ENCODE results near the gene PIGS.

Gene PIGS

DNA sequence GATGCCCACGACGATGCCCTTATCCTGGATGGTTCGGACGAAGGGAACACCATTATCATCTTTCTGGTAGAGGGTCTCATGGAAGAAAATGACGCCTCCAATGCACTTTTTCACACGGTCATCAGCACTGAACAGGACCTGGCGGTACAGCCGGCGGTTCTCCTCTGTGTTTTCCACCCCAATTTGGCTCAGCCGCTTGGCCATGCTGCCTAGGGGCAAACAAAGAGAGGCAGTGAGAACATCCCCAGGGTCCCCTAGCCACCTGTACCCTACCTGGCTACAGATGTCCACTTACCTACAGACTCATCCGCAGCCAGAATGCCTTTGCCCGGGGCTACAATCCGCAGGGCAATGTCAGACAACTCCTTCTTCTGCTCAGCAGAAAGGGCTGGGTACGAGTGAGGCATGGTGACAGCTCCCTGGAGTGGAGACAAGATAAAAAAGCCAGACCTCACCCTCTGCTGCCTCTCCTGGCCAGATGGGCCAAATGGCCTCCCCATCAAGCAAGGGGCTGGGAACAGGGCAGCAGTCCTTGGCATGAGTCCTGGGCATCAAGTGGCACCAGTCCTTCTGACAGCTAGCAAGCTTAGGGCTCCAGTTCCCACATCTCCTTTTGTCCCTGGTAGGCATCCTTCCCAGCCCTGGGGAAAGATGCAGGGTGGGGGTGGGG lies 3.9 kb upstream of the PIGS start:
- Histone ChIP-seq H3K14ac (ENCODE audit: low read length) (no peak overlapping the region), H4K91ac (ENCODE audit: low read depth, low read length, poor library complexity) (no peak overlapping the region), H2BK12ac (ENCODE audit: low read length) (peak overlapping the region; percentile 36), H3K4me3 (ENCODE audit: low read length in 2 of 2) (no peak overlapping the region), H2BK15ac (ENCODE audit: low read length) (peak overlapping the region; percentile 71), H3K27me3 (ENCODE audit: control insufficient read depth in 3 of 3, insufficient read depth in 3 of 3, low read depth in 1 of 3, low read length in 3 of 3) (peaks cover 0 to 9% (median 0%) of the 10 kb centered on the region in 3 experiments), H3K4me2 (ENCODE audit: insufficient read depth, low read length, poor library complexity, severe bottlenecking) (no peak overlapping the region), H3K4ac (ENCODE audit: low read length) (no peak overlapping the region), H2AFZ (ENCODE audit: low read length) (no peak overlapping the region), H3K18ac (ENCODE audit: low read length) (no peak overlapping the region), H3K23ac (ENCODE audit: low read depth, low read length, poor library complexity) (peak overlapping the region; percentile 36), H4K8ac (ENCODE audit: low read depth, low read length) (no peak overlapping the region), H3K79me1 (ENCODE audit: low read depth, low read length) (peaks cover 2% of the 10 kb centered on the region), H2AK5ac (ENCODE audit: low read depth, low read length) (peak overlapping the region; percentile 83), H3K36me3 (replicated peaks in 1 of 2; ENCODE audit: control insufficient read depth in 2 of 2, insufficient read depth in 2 of 2, low read length in 2 of 2) (peaks cover 29 to 47% of the 10 kb centered on the region in 2 donors), H2BK120ac (ENCODE audit: low read depth, low read length) (no peak overlapping the region), H3K9ac (ENCODE audit: low read depth, low read length, poor library complexity) (no peak overlapping the region), H3K4me1 (ENCODE audit: control insufficient read depth in 2 of 2, insufficient read depth in 1 of 2, low read depth in 1 of 2, low read length in 2 of 2) (peaks cover 2 to 7% of the 10 kb centered on the region in 2 donors), H3K9me3 (replicated peaks in 1 of 2; ENCODE audit: control insufficient read depth in 2 of 2, insufficient read depth in 1 of 2, low read depth in 1 of 2, low read length in 2 of 2) (no peaks in the 10 kb centered on the region), H2BK5ac (ENCODE audit: low read length) (no peak overlapping the region), H3K27ac (replicated peaks; ENCODE audit: low read length) (no peak overlapping the region)
- DNase-seq (ENCODE audit: low spot score): no peak
- WGBS, 2 donors (ENCODE audit: extremely low coverage in 2 of 2, insufficient read length in 2 of 2, insufficient replicate concordance in 1 of 2): no CpG with 5 or more reads among the region's 14 CpGs

DNA sequence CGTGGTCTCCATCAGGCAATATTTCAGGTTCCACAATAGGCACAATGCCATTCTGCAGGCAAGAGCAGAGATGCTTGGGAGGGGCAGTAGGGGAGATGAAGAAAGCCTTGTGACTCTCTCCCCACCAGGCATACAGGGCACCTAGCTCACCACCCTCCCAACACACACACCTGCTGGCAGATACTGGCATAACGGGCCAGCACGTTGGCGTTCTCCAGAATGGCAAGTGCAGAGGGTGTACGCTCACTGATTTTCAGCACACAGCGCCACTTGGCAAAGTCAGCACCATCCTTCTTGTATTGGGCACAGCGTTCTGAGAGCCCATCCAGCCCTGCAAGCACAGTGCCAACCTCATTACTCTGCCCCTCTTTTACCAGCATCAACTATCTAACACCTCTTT lies 3.2 kb upstream of the PIGS start:
- Histone ChIP-seq H2BK12ac (ENCODE audit: low read length) (no peak overlapping the region), H3K79me1 (ENCODE audit: low read depth, low read length) (peaks cover 2% of the 10 kb centered on the region), H3K36me3 (replicated peaks in 1 of 2; ENCODE audit: control insufficient read depth in 2 of 2, insufficient read depth in 2 of 2, low read length in 2 of 2) (peaks cover 24 to 40% of the 10 kb centered on the region in 2 donors), H3K23ac (ENCODE audit: low read depth, low read length, poor library complexity) (no peak overlapping the region), H3K14ac (ENCODE audit: low read length) (no peak overlapping the region), H3K9ac (ENCODE audit: low read depth, low read length, poor library complexity) (no peak overlapping the region), H3K9me3 (replicated peaks in 1 of 2; ENCODE audit: control insufficient read depth in 2 of 2, insufficient read depth in 1 of 2, low read depth in 1 of 2, low read length in 2 of 2) (no peaks in the 10 kb centered on the region), H2BK5ac (ENCODE audit: low read length) (no peak overlapping the region), H2BK120ac (ENCODE audit: low read depth, low read length) (no peak overlapping the region), H2AFZ (ENCODE audit: low read length) (no peak overlapping the region), H3K4me1 (ENCODE audit: control insufficient read depth in 2 of 2, insufficient read depth in 1 of 2, low read depth in 1 of 2, low read length in 2 of 2) (peaks cover 2 to 7% of the 10 kb centered on the region in 2 donors), H3K27ac (replicated peaks; ENCODE audit: low read length) (no peak overlapping the region), H3K4me2 (ENCODE audit: insufficient read depth, low read length, poor library complexity, severe bottlenecking) (no peak overlapping the region), H2BK15ac (ENCODE audit: low read length) (no peak overlapping the region), H3K4ac (ENCODE audit: low read length) (no peak overlapping the region), H2AK5ac (ENCODE audit: low read depth, low read length) (no peak overlapping the region), H3K27me3 (ENCODE audit: control insufficient read depth in 3 of 3, insufficient read depth in 3 of 3, low read depth in 1 of 3, low read length in 3 of 3) (peaks cover 0 to 9% (median 0%) of the 10 kb centered on the region in 3 experiments), H4K8ac (ENCODE audit: low read depth, low read length) (no peak overlapping the region), H3K18ac (ENCODE audit: low read length) (no peak overlapping the region), H4K91ac (ENCODE audit: low read depth, low read length, poor library complexity) (no peak overlapping the region), H3K4me3 (ENCODE audit: low read length in 2 of 2) (no peak overlapping the region)
- DNase-seq (ENCODE audit: low spot score): no peak
- WGBS, 2 donors (ENCODE audit: extremely low coverage in 2 of 2, insufficient read length in 2 of 2, insufficient replicate concordance in 1 of 2): no CpG with 5 or more reads among the region's 7 CpGs

DNA sequence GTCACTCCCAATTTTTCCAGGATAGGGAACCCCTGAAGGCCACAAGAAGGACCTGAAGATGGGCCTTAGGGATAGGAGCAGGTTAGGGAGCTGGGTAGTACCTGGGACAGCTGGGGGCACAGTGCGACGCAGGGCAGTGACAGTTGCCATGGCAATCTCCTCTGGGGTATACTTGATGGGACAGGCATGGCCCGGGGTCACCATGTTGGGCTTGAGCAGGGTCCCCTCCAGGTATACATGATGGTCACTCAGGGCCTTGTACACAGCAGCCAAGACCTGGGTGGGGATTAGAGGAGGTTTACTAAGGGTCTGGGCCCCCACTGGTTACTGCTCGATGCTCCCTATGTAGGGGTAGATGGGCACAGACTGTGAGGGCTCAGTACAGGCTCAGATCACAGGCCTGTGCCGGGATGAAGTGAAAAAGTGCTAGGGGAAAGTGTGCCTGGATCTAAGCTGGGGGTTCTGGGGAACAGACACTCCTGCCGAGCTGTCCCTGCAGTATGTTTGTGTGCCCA lies 2.7 kb upstream of the PIGS start:
- Histone ChIP-seq H2BK120ac (ENCODE audit: low read depth, low read length) (no peak overlapping the region), H3K9ac (ENCODE audit: low read depth, low read length, poor library complexity) (no peak overlapping the region), H3K4me3 (ENCODE audit: low read length in 2 of 2) (no peak overlapping the region), H3K27ac (replicated peaks; ENCODE audit: low read length) (no peak overlapping the region), H3K4me2 (ENCODE audit: insufficient read depth, low read length, poor library complexity, severe bottlenecking) (no peak overlapping the region), H3K23ac (ENCODE audit: low read depth, low read length, poor library complexity) (no peak overlapping the region), H3K18ac (ENCODE audit: low read length) (no peak overlapping the region), H3K4me1 (ENCODE audit: control insufficient read depth in 2 of 2, insufficient read depth in 1 of 2, low read depth in 1 of 2, low read length in 2 of 2) (peaks cover 2 to 7% of the 10 kb centered on the region in 2 donors), H3K27me3 (ENCODE audit: control insufficient read depth in 3 of 3, insufficient read depth in 3 of 3, low read depth in 1 of 3, low read length in 3 of 3) (peaks cover 0 to 9% (median 0%) of the 10 kb centered on the region in 3 experiments), H2AK5ac (ENCODE audit: low read depth, low read length) (no peak overlapping the region), H2BK12ac (ENCODE audit: low read length) (no peak overlapping the region), H2BK5ac (ENCODE audit: low read length) (no peak overlapping the region), H3K79me1 (ENCODE audit: low read depth, low read length) (peaks cover 2% of the 10 kb centered on the region), H4K91ac (ENCODE audit: low read depth, low read length, poor library complexity) (no peak overlapping the region), H2AFZ (ENCODE audit: low read length) (no peak overlapping the region), H3K14ac (ENCODE audit: low read length) (no peak overlapping the region), H3K36me3 (replicated peaks in 1 of 2; ENCODE audit: control insufficient read depth in 2 of 2, insufficient read depth in 2 of 2, low read length in 2 of 2) (peaks cover 19 to 35% of the 10 kb centered on the region in 2 donors), H3K9me3 (replicated peaks in 1 of 2; ENCODE audit: control insufficient read depth in 2 of 2, insufficient read depth in 1 of 2, low read depth in 1 of 2, low read length in 2 of 2) (no peaks in the 10 kb centered on the region), H3K4ac (ENCODE audit: low read length) (no peak overlapping the region), H2BK15ac (ENCODE audit: low read length) (no peak overlapping the region), H4K8ac (ENCODE audit: low read depth, low read length) (no peak overlapping the region)
- no peak for DNase-seq (ENCODE audit: low spot score)
- no CpG with 5 or more reads among the region's 6 CpGs for WGBS, 2 donors (ENCODE audit: extremely low coverage in 2 of 2, insufficient read length in 2 of 2, insufficient replicate concordance in 1 of 2)

DNA sequence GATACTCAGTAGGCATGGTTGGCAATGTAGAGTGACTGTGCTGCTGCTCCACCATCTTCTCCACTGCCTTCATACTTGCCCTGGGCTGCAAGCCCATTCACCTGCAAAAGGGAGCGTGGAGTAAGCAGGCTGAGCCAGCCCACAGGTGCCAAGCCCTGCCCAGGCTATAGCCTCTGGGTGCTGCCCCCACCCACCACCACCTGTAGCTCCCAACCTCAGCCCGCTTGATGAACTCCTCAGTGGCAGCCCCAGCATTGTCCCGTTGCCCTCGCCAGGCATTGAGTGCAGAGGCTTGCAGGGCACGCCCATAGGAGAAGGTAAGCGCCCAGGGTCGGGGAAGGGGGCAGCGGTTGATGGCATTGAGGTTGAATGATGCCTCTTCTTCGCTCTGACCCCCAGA lies 2.2 kb upstream of the PIGS start:
- no peak overlapping the region for H3K23ac ChIP-seq (ENCODE audit: low read depth, low read length, poor library complexity)
- no peak overlapping the region for H3K14ac ChIP-seq (ENCODE audit: low read length)
- no peak overlapping the region for H3K27ac ChIP-seq (replicated peaks; ENCODE audit: low read length)
- no peak overlapping the region for H3K18ac ChIP-seq (ENCODE audit: low read length)
- peaks cover 2 to 7% of the 10 kb centered on the region in 2 donors for H3K4me1 ChIP-seq (ENCODE audit: control insufficient read depth in 2 of 2, insufficient read depth in 1 of 2, low read depth in 1 of 2, low read length in 2 of 2)
- no peak overlapping the region for H3K4me2 ChIP-seq (ENCODE audit: insufficient read depth, low read length, poor library complexity, severe bottlenecking)
- H3K9ac ChIP-seq (ENCODE audit: low read depth, low read length, poor library complexity): no peak overlapping the region
- H2AFZ ChIP-seq (ENCODE audit: low read length): no peak overlapping the region
- H2AK5ac ChIP-seq (ENCODE audit: low read depth, low read length): no peak overlapping the region
- DNase-seq (ENCODE audit: low spot score): no peak
- no peak overlapping the region for H2BK120ac ChIP-seq (ENCODE audit: low read depth, low read length)
- peak overlapping the region; percentile 28 for H2BK12ac ChIP-seq (ENCODE audit: low read length)
- H3K79me1 ChIP-seq (ENCODE audit: low read depth, low read length): peaks cover 2% of the 10 kb centered on the region
- no peaks in the 10 kb centered on the region for H3K9me3 ChIP-seq (replicated peaks in 1 of 2; ENCODE audit: control insufficient read depth in 2 of 2, insufficient read depth in 1 of 2, low read depth in 1 of 2, low read length in 2 of 2)
- no peak overlapping the region for H4K8ac ChIP-seq (ENCODE audit: low read depth, low read length)
- no peak overlapping the region for H3K4me3 ChIP-seq (ENCODE audit: low read length in 2 of 2)
- no peak overlapping the region for H3K4ac ChIP-seq (ENCODE audit: low read length)
- H2BK5ac ChIP-seq (ENCODE audit: low read length): no peak overlapping the region
- no peak overlapping the region for H4K91ac ChIP-seq (ENCODE audit: low read depth, low read length, poor library complexity)
- no CpG with 5 or more reads among the region's 9 CpGs for WGBS, 2 donors (ENCODE audit: extremely low coverage in 2 of 2, insufficient read length in 2 of 2, insufficient replicate concordance in 1 of 2)
- H2BK15ac ChIP-seq (ENCODE audit: low read length): no peak overlapping the region
- H3K36me3 ChIP-seq (replicated peaks in 1 of 2; ENCODE audit: control insufficient read depth in 2 of 2, insufficient read depth in 2 of 2, low read length in 2 of 2): peaks cover 14 to 30% of the 10 kb centered on the region in 2 donors
- H3K27me3 ChIP-seq (ENCODE audit: control insufficient read depth in 3 of 3, insufficient read depth in 3 of 3, low read depth in 1 of 3, low read length in 3 of 3): peaks cover 0 to 9% (median 0%) of the 10 kb centered on the region in 3 experiments

All from neuronal stem cell (in vitro differentiated cells).